NOMO-1 (cell line): Measurements from ENCODE around the gene ABCG8.
A peak's percentile ranks its signal among the peaks of the same experiment; 100 is the strongest.

Experiments used
- DNase-seq, 2 experiments: peaks; one replicate each; lab custom pipeline; 2025; ENCODE audit not compliant: unreplicated experiment in 2 of 2; lab: John Stamatoyannopoulos, UW

Gene ABCG8

DNA sequence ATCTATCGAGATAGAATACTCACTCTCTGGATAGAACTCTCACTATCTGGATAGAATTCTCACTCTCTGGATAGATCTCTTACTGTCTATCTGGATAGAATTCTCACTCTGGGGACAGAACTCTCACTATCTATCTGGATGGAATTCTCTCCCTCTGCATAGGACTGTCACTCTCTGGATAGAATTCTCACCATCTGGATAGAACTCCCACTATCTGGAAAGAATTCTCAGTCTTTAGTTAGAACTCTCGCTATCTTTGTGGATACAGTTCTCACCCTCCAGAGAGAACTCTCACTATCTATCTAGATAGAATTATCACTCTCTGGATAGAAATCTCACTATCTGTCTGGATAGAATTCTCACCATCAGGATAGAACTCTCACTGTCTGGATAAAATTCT, 16.5 kb downstream of the ABCG8 start:
- no peak for DNase-seq

DNA sequence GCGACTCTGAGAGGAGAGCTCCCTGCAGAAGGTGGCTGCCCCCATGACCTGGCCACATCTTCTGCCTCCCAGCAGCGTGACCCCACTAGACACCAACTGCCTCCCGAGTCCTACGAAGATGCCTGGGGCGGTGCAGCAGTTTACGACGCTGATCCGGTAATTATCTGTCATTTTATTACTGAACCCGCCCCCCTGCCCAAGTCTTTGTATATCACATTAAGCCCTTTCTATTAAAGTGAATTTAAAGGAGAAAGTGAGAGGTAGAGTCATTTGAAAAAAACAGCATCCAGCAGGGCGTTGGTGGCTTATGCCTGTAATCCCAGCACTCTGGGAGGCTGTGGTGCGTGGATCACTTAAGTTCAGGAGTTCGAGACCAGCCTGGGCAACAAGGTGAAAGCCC, 33.4 kb downstream of the ABCG8 start:
- no peak for DNase-seq

DNA sequence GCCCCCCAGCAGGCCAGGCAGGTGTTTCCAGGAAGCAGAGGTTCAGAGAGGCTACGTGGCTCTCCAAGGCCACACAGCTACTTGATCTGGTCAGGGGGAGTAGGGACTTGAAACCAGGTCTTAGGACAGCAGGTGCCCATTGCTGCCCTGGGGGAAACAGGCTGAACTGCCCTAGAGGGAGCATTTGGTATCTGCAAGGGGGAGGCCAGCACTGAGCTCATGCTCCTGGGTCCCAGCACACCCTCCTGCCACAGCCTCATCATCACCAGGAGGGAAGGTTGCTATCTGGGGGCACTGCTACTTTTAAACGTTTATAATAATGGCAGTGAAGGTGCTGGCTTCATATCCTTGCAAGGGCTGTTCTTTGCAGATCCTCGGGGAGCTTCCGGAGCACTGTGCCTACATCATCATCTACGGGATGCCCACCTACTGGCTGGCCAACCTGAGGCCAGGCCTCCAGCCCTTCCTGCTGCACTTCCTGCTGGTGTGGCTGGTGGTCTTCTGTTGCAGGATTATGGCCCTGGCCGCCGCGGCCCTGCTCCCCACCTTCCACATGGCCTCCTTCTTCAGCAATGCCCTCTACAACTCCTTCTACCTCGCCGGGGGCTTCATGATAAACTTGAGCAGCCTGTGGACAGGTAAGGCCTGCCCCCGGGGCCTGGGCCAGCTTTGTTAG, 36.1 kb downstream of the ABCG8 start:
- DNase-seq: no peak

DNA sequence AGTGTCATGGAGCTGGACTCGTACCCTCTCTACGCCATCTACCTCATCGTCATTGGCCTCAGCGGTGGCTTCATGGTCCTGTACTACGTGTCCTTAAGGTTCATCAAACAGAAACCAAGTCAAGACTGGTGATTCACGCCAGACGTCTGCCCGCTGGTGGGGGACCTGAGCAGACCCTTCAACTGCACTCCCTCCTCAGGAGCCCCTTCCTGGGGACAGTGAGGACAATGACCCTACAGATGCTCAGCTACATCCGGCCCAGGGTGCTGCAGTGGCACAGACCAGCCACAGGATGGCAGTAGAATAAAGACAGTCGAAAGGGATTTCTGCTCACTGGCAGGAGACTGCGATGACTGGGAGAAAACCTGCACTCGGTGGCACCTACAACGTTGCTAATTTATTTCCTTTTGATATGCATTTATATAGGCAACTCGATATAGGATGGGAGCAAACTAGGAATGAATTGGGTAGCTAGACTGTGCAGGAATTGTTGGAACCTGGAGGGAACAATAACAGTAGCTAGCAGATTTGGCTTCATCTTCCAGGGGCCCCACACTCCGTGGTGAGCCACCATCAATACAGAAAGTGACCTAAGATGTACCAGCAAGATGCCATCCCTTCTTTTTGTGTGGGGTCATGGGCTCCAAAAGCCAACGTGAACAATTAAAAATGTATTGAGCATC, 39.2 kb downstream of the ABCG8 start:
- peak; percentile 3 to 55 for DNase-seq

DNA sequence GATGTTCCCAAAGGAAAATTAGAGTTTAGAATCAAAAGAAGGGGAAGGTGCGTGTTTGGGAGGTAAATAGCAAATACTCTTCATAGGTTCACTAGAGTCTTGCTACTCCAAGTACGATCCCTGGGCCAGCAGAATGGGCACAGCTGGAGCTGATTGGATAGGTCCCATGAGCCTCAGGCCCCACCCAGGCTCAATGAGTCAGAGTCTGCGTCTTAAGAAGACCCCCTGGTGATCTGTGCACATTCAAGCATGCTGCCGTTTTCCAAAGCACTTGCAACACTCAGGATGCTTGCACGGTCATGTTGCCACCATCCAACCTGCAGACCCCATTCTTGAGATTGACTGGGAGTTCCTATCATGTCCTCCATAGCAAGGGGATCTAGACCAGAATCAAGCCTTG, 40.5 kb downstream of the ABCG8 start:
- DNase-seq: no peak

DNA sequence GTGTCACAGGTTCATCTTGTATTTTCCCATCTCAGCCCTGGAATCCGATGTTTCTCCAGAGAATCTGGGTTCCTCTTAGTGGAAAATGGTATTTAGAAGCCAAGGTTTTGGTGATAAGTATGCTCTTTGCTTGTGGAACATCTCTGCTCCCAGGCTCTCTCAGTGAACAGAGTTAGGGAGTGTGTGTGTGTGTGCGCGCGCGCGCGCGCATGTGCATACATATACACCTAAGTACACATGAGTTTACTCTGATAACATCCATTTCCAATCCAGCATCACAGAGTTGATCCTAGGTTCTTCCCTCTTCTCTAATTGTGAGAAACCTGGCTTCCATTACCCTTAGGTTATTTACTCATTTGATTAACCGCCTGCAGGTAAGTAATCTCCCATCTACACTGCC, 41.7 kb downstream of the ABCG8 start:
- no peak for DNase-seq

DNA sequence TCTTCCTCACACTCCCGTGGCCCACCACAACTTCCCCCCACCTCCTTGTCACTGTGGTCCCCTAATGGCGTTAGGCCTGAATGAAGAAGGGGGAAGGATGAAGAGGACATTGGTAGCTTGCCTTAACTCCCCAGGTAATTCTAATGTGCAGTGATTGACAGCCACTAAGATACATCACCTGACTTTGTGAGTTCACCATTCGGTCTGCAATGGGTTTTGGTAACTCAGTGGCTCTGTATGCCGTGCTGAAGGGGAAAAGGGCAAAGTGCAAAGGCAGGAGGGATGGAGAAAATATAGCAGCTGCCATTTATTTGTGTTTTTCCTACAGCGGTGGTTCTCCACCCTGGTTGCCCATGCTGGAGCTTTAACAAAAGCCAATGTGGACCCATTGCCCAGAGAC, 42.2 kb downstream of the ABCG8 start:
- no peak for DNase-seq

DNA sequence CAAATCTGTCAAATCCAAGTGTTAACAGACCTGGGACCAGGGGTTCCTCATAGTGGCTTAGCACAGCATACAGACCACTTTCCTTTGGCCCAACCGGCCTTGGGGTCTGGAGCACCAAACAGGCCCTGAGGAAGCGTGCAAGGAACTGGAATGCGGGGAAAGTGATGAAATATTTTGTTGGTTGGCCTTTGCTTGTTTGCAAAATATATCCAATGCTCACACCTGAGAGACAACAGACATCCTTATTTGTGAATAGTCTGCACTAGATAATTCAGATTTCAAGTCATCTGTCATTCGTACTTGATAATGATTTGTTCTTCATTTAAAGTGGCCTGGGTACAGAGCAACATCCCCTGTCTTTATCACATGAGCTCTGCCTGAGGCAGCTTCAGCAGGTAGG, 43.5 kb downstream of the ABCG8 start:
- no peak for DNase-seq

DNA sequence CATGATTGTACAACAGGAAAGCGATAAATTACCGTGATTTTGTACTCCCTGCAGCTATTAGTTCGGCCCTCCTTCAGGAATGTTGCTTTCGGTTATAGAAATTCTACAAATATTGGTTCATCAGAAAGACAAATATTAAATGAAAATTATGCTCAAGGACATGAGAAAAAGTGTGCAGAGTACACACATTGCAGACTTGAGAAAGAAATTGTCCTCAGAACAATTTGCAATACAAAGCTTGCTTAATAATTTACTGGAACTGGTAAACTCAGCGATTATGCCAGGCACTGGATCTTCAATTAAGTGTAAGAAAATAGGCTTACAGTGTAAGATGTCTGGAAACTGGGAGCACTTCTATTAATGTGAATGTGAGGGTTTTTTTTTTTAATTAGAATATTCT, 45.9 kb downstream of the ABCG8 start:
- DNase-seq: no peak

DNA sequence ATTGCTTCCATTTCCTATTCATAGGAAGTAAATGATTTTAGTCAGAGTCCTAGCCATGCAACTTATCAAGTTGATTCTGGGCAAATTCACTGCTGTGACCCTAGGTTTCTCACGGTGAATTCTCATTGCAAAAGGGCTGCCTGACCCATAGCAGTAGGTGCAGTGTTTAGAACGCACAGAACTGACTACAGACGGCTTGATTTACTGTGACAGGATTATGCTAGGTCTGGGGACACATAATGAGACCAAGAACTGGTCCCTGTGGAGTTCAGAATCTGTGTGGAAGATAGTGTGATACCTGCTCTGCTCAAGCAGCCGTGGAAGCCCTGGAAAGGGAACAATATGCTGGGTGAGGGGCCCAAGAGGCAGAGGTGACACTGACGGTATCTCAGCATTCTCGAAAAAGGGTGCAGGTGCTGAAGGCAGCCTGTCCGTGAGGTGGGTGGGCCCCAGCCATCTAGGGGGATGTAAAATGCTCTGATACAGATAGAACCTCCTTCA, 46.4 kb downstream of the ABCG8 start:
- no peak for DNase-seq

DNA sequence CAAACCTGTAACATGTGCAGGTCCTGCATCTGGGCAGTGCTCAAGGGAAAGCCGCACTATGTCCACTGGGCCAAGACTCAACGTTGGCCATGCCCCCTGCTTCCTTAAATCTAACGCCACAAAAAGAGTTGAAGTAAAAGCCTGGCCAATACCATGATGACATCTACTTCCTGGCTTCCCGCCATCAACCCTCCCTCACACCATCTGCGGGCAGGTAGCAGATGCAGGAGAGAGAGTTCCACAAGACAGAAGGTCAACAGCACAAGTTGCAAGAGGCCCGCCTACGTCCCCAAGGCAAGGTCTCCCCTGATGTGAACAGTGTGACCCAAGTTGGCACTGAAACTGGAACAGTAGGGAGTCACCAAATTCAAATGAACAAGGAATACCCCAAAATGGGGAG, 48.4 kb downstream of the ABCG8 start:
- no peak for DNase-seq

DNA sequence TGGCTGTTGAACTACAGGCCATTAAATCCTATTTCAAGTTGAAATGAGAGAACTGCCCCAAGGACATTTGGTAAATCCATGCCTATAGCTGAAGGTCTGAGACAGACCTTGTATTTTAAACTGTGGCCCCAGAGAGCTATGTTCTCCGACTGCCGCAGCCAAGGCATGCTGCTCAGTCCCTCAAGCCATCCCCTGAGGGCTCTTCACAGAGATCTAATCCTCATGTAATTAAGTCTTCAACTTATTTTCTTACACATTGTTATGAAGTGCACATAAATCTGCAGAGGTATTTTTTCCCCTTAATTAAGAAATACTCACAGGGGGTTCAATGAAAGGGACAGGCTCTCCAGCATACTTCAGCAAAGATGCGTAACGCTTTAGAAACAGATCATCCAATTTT, 50.6 kb downstream of the ABCG8 start:
- no peak for DNase-seq

DNA sequence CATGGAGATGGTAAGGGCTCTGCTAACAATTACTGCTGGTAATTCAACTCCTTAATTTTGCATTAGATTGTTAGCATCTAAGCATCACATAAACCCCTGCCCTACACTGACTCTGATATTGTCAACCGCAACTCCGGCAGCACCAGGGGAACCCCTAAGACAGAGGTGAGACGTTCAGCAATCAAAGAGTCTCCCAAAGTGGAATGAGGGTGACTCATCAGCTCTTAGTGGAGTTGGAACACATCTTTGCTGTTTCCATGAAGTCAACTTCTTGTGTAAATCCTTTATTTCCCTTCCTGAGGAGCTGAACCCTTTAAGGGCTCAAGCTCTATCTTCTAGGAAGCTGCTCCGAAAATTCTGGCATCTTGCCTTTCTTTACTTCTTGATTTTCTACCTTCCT, 52.1 kb downstream of the ABCG8 start:
- DNase-seq: no peak

DNA sequence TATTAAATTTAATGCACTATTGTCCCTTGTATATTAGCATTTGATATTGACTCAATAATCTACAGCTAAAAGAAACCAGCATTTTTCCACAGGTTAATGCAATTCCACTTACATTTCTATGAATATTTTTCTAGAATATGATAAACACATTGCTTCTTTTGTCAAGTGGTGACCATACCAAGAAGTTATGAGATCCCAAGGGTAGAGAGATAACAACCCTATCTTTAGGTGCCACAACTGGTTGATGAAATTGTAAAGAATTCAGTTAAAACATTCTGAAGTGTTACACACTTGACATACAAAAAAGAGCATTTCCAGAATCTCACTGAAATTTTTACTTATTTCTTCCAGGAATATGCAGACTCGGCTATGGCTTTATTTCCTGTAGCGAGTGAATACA, 56.0 kb downstream of the ABCG8 start:
- DNase-seq: no peak

DNA sequence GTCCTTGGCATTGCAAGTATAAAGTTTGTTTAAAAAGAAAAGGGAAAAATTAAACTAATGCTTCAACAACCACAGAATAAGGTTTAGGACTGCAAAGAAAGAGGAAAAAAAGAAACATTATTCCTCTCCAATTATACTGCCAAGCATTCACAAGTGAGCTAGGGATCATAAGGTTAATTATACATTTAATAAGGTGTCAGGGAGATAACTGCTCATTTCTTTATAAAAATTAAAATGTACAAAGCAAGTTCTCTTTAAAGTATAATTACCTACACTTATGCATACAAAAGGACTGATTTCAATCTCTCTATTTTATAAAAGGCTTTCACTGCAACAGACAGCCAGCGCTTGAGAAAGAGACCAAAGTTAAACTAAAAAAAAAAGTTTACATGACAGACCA, 58.1 kb downstream of the ABCG8 start:
- no peak for DNase-seq

DNA sequence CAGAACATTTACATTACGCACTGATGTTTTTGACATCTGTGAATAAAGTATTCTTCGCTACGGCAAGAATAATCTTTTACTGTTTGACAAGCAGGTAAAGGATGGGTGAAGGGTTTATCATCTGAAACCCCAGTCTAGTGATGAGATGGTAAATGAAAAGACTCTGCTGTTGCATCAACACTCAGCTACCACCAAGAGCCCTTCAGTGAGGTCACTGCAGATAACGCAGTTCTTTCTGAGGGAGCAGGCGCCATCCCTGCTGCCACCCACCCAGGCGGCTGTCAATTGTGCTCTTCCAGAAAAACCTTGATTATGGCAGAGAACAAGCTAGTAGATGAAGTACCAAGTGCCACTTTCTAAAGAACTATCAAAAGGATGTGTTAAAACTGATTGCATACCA, 58.7 kb downstream of the ABCG8 start:
- DNase-seq: no peak

DNA sequence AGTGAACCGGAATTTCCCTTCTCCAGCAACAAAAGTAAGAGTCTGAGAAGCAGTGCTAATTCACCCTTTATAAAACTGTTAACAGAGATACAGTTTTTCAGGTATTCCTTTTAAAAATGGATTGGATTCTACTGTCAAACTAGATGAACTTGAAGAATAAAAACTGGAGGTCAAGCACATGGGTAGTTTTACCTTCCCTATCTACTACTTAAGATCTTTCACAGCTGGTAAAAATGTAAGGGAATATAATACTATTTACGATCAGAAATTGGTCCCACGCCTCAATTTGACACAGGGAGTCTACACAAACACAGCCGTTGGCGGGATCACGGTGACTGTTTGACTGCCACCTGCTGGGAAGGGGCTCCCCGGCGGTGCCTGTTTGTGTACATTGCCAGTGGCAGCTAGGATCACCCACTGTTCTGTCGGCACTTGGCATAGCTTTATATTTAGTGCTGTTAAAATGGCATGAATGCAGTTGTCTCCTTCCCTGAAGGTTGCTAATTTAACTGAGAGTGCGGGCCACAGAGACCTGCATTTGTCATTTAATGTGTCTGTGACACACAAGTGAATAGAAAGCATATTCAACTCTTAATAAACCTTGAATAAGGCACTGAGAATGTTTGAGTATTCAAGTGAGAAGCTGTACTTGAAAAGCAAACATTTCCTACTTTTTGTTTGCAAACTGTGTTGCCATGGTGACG, 59.5 kb downstream of the ABCG8 start:
- DNase-seq: no peak

DNA sequence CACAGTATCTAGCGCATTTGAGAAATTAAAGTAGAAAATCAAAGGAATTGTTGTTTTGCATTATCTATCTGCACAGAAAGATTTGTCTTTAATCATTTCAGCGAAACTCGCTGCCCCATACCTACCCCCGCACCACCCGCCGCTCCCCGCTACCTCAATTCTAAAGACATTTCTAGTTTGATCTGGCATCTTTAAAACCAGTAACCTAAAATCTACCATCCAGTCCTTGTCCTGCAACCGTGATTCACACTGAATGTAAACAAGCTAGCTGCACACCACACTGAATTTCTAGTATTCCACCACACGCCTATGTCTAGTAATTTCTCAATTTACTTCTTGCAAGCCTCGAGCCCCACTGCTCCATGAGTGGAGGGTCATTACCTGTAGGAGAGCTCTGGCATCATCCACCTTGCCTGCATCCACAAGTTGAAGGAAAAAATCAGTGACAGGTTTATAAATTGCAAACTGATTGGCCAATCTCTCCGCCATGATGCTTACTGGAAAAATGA, 60.1 kb downstream of the ABCG8 start:
- no peak for DNase-seq

DNA sequence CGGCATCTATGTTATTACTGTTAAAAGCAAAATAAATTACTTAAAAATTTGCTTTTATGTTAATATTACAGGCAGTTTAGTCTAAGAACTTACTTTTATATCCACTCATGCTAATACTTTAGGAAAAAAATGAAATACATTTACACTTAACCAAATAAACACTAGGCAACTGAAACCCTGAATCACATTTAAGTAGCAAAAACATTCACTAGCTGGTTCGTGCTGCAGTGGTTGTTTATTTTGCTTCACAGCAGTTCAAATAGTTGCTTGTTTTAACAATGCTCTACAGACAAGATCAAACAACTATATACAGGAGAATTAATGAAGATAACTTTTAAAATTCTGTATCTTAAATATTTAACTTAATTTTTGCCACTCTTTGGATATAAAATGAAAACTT, 60.8 kb downstream of the ABCG8 start:
- DNase-seq: no peak

DNA sequence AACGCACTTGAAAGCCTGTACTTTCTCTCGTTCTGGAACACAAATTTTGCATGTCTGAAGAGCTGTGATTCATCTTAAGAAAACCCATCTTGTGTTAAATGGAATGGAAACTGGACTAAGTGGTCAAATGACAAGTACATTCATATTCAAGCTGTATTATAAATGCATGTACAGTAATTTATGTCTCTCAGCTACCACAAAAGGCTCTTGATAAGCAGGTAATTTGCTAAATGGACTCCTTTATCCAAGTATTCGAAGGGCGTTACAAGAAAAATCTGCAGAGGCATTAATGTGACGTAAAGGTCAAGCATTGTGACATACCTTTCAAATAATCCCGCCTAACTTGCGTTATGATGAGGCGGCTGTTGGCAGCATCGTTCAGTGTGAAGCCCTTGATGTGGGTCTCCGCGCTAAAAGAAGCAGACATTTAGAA, 66.6 kb downstream of the ABCG8 start:
- no peak for DNase-seq

DNA sequence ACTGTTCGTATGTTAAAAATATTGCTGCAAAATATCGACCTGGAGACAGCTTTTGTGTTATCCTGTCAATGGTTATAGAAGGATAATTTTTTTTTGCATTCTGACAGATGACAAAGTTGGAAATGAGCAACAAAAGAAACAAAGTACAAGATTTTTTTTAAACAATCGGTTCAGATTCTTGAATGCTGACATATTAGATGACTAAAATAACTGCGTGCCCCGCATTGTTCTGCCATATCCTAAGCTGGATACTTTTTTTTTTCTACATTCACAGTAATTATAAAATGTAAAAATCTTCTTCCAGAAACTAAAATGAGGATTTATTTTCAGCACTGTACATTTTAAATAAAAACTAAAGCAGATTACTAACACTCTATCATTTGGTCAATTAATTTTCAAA, 67.1 kb downstream of the ABCG8 start:
- DNase-seq: no peak
